Measurements from ENCODE around the gene MTPN.

Gene MTPN

GRCh38 chr7:135981958-135982646 lies 4.9 kb upstream of the MTPN start:
- FAIRE-seq, result no peak

DNA sequence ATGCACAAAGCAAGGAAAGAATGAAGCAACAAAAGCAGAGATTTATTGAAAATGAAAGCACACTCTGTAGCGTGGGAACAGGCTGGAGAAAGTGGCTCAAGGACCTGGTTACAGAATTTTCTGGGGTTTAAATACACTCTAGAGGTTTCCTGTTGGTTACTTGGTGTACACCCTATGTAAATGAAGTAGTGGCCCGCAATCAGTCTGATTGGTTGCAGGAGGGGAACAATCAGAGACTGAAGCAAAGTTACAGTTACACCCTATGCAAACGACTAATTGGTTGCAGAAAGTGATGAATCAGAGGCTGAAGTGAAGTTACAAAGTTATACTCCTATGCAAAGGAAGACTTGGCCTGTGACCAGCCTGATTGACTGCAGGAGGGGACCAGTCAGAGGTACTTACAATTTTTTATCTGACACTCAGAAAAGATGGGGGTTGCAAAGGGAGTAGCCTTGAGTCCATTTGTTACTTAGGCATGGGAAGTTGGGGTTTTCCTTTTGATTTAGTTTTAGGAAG lies 3.6 kb upstream of the MTPN start:
- FAIRE-seq, result no peak

GRCh38 chr7:135980012-135980551 lies 2.9 kb upstream of the MTPN start:
- FAIRE-seq, result no peak

- FAIRE-seq, result no peak
Observed at GRCh38 chr7:135979471-135980011, 2.4 kb upstream of the MTPN start.

DNA sequence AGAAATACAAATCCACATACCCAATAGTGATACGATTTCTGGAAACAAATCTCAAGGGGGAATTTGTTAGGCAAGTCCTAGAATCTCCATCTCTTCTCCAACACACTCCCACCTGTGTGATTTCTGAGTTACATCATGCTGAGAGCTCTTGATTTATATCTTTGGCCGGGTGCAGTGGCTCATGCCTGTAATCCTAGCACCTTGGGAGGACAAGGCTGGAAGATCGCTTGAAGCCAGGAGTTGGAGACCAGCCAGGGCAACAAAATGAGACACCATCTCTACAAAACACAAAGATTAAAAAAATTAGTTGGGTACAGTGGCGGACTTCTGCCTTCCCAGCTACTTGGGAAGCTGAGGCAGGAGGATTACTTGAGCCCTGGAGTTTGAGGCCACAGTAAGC lies 1.5 kb upstream of the MTPN start:
- no peak for FAIRE-seq

GRCh38 chr7:135977742-135978066 lies 545 bp upstream of the MTPN start:
- FAIRE-seq, result no peak

- FAIRE-seq, result no peak
Observed at GRCh38 chr7:135976312-135977006, 700 bp downstream of the MTPN start.

DNA sequence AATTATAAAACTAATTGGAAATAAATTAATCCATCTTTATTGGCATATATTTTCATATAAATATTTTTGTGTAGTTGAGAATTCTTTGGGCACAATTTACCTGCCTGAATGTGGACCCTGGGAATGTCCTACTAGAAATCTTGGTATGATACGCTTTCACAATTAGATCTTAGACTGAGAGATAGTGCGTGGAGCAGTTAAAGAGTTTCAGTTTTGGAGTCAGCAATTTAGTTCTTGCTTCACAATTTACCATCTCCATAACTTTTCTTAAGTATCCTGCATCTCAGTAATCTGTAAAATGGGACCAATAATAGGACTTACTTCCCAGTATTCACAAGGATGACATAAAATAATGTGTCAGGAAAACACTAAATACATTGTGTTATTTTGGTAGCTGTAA lies 2.0 kb downstream of the MTPN start:
- FAIRE-seq, result no peak

DNA sequence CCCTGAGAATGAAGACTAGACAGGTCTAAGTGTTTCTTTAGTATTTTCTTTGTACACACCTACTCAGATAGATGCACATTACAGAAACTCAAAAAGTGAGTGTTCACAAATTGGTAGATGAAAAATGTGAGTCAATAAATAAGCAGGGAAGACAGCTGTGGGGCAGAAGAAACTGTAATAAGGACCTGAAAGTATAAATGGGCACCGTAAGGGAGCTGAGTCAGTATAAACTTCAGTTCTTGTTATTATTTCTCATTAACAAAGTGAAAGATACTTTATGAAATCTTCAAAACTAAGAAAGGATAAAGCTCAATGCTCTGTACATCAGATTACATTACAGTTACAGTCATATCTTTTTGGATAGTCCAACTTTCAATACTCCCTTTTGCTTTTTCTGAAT lies 2.5 kb downstream of the MTPN start:
- no peak for FAIRE-seq

DNA sequence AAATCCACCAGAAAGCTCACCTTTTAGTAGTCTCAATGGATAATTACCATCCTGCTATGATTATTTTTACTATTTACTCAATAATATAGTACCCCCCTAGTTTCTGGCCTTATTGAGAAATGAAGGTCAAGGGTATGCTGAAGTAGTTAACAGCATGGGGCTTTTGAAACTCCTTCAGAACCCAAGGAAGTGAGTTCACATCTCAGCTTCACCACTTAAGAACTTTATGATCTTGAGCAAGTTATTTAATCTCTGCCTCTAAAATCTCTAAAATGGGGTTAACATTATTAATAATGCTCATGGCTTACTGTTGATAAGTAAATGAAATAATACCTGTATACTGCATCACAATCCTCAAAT lies 5.8 kb downstream of the MTPN start:
- FAIRE-seq, result no peak

DNA sequence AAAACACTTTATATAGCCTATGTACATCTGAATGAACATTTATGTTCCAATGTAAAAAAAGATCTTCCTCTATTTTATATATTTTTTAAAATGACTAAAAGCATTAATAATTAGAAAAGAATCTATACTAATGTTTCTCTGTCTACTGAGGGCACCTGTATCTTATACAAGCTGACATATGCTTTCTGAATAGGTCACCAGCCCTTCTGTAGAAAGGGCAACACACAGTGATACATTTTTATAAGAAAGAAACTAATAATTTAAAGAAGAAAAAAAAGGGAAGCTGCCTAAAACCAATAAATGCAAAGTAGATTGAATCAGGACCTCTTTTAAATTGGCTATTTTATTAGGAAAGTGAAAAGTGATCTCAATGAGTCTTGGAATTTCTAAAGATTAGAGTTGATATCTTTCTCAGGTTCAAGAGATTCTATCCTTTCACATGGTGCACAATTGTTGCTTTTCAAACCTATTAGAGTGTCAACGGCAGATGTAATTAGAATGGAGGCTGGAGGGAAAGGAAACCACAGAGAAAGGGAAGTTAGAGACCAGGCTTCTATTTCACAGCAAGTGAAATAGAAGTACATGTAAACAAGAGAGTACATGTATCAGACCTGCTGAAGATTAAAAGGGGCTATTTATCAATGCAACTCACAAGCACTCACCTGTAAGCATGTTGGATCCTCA lies 6.3 kb downstream of the MTPN start:
- FAIRE-seq, result no peak

- FAIRE-seq, result no peak
Observed at GRCh38 chr7:135970045-135970444, 7.1 kb downstream of the MTPN start.

GRCh38 chr7:135966341-135967043 lies 10.7 kb downstream of the MTPN start:
- no peak for FAIRE-seq

GRCh38 chr7:135965602-135966001 lies 11.6 kb downstream of the MTPN start:
- FAIRE-seq, result no peak

DNA sequence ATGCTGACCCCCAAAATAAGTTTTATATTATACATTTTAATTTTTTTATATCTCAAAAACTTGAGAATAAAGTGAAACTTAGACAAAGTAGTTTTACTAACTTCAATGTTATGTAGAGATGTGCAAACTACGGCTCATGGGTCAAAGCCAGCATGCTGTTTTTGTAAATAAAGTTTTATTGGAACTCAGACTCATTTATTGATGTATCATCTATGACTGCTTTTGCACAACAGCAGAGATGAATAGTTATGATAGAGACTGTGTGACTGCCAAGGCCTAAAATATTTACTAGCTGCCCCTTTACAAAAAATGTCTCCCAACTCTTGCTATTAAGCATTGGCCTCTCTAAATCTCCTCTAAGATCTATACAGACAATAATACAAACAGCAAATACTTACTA lies 12.4 kb downstream of the MTPN start:
- FAIRE-seq, result peak; percentile 75

GRCh38 chr7:135964274-135964673 lies 12.9 kb downstream of the MTPN start:
- FAIRE-seq, result peak; percentile 33

GRCh38 chr7:135962802-135963201 lies 14.4 kb downstream of the MTPN start:
- FAIRE-seq, result no peak

DNA sequence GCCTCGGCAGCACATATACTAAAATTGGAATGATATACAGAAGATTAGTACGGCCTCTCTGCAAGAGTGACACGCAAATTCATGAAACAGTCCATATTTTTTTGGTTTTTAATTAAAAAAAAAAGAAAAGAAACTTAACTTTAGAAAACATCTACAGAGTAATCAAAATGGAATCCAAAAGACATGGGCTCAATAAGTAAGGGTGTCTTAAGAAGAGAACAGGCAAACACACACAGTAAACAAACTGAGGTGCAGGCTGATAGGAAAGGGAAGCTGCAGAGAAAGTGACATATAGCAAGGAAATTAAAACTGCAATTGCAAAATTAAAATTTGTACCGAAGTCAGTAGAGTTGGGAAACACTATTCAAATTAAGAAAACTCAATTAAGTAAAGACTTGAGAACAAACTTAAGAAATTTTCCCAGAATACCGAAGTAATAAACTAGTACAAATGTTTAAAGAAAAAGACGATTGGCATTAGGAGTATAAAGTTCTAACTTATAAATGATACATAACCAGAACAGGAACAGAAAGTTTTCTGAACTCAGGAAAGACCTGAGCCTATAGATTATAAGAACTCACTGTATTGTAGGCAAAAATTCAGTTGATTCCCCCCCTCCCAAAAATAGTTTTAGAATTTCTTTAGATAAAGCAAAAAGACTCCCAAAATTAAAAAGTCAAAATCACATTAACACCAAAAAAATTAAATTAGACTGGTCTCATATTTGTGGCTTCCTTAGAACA lies 16.3 kb downstream of the MTPN start:
- no peak for FAIRE-seq

DNA sequence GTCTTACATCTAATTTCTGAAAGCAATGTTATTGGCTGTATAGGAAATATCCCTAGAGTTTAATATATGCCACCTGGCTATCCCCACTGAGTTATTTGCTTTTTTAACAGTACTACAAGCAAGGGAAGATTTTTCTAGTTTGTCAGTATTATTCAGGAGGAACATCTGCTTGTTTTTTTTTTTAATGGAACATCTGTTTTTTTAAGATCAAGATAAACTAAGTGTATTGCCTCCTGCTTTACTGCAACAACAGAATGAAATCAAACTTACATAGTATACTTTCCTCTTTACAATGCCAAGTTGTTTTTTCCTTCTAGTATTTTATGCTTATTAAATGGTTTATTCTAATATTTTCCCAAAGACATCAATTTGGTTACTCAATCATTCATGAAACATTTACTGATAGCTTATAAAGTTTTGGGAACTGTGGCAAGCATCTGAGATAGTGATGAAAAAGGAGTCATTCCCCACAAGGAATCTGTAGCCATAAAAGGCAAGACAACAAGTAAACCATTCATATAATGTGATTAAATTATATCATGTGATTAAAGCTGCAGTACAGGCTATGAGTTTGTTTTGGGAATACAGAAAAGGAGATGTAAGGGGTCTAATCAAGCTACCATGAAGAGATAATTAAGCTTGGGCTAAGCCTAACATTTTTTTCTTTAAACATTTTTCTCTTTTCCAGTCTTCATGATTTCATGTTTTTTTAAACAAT lies 17.4 kb downstream of the MTPN start:
- no peak for FAIRE-seq

DNA sequence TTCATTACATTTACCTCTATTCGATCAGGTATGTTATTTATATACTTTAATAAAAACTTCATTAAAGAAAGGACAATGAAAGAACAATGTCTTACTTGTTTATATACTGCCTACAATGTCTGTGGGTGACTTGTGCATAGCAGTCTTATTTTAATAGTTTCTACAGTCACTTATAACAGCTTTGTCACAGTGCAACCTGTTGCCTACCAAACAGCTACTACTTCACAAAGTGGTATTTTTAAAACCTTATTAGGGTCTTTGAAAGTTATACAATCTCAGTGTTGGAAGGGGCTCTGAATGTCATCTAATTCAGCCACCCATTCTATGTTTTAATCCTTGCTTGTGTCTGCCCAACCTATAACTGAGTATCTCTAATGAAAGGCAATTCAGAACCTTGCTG lies 19.0 kb downstream of the MTPN start:
- FAIRE-seq, result no peak

- no peak for FAIRE-seq
Observed at GRCh38 chr7:135957627-135958026, 19.5 kb downstream of the MTPN start.

- FAIRE-seq, result no peak
Observed at GRCh38 chr7:135956393-135956792, 20.8 kb downstream of the MTPN start.

All from islet of Langerhans (tissue), 1 donor.